ENCODE measurements around the gene DEFB124. TPM values are rescaled to one million over a fixed set of nuclear protein-coding genes. Genes with fewer than 3 reads are reported as not detected.

The DEFB124 gene
- total RNA-seq, 1 experiment from 2014 or later, result not detected

DNA sequence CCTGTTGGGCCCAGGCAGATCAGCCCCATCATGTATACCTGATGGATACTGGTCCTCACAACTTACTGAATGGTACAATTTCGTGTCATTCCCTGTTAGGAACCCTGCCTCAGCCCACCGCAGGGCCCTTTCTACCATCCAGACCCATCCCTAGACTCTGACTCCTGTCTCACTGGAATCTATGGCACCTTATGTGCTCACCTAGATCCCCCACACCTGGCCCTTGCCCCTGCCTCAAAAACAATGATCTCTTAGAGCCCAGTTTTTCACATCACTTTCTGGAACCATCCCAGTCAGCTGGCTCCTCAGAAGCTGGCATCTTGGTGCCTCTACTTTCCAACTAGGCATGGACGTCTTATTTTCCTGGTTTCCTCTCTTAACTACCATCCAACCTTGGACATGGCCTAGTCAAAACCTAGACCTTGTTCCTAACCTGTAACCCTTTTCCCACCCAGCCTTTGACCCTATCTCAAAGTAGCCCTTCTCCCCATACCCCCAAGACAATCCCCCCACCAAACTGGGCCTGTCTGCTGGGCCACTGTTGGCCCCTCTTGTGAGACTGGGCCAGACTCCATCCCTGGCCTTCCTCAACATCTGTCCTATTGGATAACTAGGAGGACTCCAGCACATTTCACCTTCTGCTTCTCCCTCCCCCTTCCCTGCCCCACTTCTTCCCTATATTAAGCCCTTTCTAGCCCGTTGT is 40.3 kb upstream of the DEFB124 start:
- no TSS peak for BruUV-seq (replicated peaks)
- no peak for TF ChIP-seq CTCF (IDR thresholded peaks at IDR 0.05; ENCODE audit: unreplicated experiment)
- CTCF ChIA-PET, result interaction anchor here (0.6 to 1.4 kb wide), 2 partner anchors 13 to 48 kb away, joined by 3 to 9 read pairs; no protein-coding TSS in a partner anchor
- Mint-ChIP-seq H3K27ac (ENCODE audit: unreplicated experiment) (no peak overlapping the region), H3K9me3 (ENCODE audit: low read depth, unreplicated experiment) (no peaks in the 10 kb centered on the region), H3K36me3 (ENCODE audit: insufficient read depth, unreplicated experiment) (peaks cover 11% of the 10 kb centered on the region), H3K4me3 (ENCODE audit: low read depth, unreplicated experiment) (no peak overlapping the region), H3K27me3 (ENCODE audit: unreplicated experiment) (no peaks in the 10 kb centered on the region), H3K4me1 (ENCODE audit: low read depth, unreplicated experiment) (no peaks in the 10 kb centered on the region)
- intact Hi-C loops (cut with micrococcal nuclease; ENCODE audit: unreplicated experiment), result no loop called here
- DNase-seq, result no peak

DNA sequence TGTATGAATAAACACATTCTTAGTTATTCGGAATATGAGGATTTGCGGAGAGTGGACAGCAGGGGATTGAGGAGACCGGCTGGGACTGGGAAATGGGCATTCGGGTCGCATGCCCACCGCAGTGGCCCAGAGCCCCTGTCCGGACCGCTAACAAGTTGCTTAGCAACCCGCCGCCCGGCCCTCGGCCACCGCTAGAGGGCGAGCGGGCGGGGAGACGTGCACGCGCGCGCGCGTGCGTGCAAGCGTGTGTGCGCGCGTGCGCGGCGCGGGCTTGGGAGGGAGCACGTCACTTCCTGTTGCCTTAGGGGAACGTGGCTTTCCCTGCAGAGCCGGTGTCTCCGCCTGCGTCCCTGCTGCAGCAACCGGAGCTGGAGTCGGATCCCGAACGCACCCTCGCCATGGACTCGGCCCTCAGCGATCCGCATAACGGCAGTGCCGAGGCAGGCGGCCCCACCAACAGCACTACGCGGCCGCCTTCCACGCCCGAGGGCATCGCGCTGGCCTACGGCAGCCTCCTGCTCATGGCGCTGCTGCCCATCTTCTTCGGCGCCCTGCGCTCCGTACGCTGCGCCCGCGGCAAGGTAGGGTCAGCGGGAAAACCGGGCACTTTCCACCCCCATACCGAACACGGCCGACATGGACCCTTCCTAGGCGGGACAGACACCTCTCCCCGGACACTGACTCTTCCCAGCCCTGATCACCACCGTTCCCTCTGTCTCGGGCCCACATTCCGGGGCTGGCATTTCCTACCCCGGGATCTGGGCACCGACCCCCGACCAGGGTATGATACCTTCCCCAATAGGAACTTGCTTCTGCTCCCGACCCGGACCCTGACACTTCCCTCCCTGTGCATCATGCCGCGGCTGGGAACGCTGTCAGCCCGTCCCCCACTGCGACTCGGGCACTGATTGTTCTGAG is 39.5 kb upstream of the DEFB124 start, which contains the start of gene HM13:
HM13 (plus strand) TSS at position 289 of the 918 bp plus-strand sequence; CDS start at position 399, 110 bp downstream.
- intact Hi-C loops (cut with micrococcal nuclease; ENCODE audit: unreplicated experiment), result no loop called here
- no peaks in the 10 kb centered on the region for H3K4me1 Mint-ChIP-seq (ENCODE audit: low read depth, unreplicated experiment)
- H3K9me3 Mint-ChIP-seq (ENCODE audit: low read depth, unreplicated experiment), result no peaks in the 10 kb centered on the region
- no TSS peak for BruUV-seq (replicated peaks)
- CTCF ChIA-PET, result interaction anchor here (0.6 to 1.4 kb wide), 10 partner anchors 8 to 365 kb away, joined by 3 to 13 read pairs (median 6); no protein-coding TSS in a partner anchor
- no peaks in the 10 kb centered on the region for H3K27me3 Mint-ChIP-seq (ENCODE audit: unreplicated experiment)
- H3K27ac Mint-ChIP-seq (ENCODE audit: unreplicated experiment), result no peak within 1 kb of the TSS
- peaks cover 5% of the 10 kb centered on the region for H3K36me3 Mint-ChIP-seq (ENCODE audit: insufficient read depth, unreplicated experiment)
- peak; percentile 99 for TF ChIP-seq CTCF (IDR thresholded peaks at IDR 0.05; ENCODE audit: unreplicated experiment)
- peak; percentile 95 for DNase-seq
- no peak within 1 kb of the TSS for H3K4me3 Mint-ChIP-seq (ENCODE audit: low read depth, unreplicated experiment)

DNA sequence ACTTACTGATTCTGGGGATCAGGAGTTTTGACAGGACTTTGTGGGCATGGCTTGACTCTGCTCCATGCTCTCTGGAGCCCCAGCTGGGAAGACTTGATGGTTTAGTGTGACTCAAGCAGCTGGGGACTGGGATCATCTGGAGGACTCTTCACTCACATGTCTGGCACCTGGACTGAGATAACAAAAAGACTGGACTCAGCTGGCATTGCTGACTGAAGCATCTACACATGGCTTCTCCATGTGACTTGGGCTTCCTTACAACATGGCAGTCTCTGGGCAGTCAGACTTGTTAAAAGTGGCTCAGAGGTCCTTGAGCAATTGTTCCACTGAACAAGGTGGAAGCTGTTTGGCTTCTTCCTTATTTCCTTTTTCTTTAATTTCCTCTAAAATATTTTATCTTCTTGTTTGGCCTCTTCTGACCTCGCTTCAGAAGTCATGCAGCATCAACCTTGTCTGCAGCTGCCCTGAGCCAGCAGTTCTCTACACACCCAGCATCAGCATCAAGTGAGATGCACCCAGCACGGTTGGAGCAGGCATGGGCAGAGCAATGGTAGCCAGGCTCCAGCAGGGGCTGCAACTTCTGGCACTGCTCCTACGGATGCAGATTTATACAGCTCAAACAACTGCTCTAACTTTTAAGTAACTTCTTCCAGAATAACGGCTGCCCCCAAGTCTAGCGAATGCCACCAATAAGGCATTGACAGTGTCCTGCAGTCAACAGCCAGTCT is 33.8 kb upstream of the DEFB124 start:
- no peak for TF ChIP-seq CTCF (IDR thresholded peaks at IDR 0.05; ENCODE audit: unreplicated experiment)
- BruUV-seq (replicated peaks), result no TSS peak
- Mint-ChIP-seq H3K4me3 (ENCODE audit: low read depth, unreplicated experiment) (no peak overlapping the region), H3K36me3 (ENCODE audit: insufficient read depth, unreplicated experiment) (no peaks in the 10 kb centered on the region), H3K27me3 (ENCODE audit: unreplicated experiment) (peaks cover 27% of the 10 kb centered on the region), H3K27ac (ENCODE audit: unreplicated experiment) (no peak overlapping the region), H3K4me1 (ENCODE audit: low read depth, unreplicated experiment) (peaks cover 18% of the 10 kb centered on the region), H3K9me3 (ENCODE audit: low read depth, unreplicated experiment) (peaks cover 5% of the 10 kb centered on the region)
- intact Hi-C loops (cut with micrococcal nuclease; ENCODE audit: unreplicated experiment), result no loop called here
- CTCF ChIA-PET, result no interaction called here
- DNase-seq, result no peak

- CTCF ChIA-PET, result interaction anchor here (0.7 to 1.6 kb wide), 3 partner anchors 8 to 45 kb away, joined by 3 to 7 read pairs (median 7); partner anchors contain the start of gene HM13
- no peak for DNase-seq
- Mint-ChIP-seq H3K4me3 (ENCODE audit: low read depth, unreplicated experiment) (no peak overlapping the region), H3K9me3 (ENCODE audit: low read depth, unreplicated experiment) (peaks cover 5% of the 10 kb centered on the region), H3K27me3 (ENCODE audit: unreplicated experiment) (peaks cover 41% of the 10 kb centered on the region), H3K4me1 (ENCODE audit: low read depth, unreplicated experiment) (peaks cover 22% of the 10 kb centered on the region), H3K36me3 (ENCODE audit: insufficient read depth, unreplicated experiment) (no peaks in the 10 kb centered on the region), H3K27ac (ENCODE audit: unreplicated experiment) (no peak overlapping the region)
- intact Hi-C loops (cut with micrococcal nuclease; ENCODE audit: unreplicated experiment), result no loop called here
- no TSS peak for BruUV-seq (replicated peaks)
- no peak for TF ChIP-seq CTCF (IDR thresholded peaks at IDR 0.05; ENCODE audit: unreplicated experiment)
Measured at GRCh38 chr20:31505903-31506302, 31.0 kb upstream of the DEFB124 start.
